Stimulated activated CD4-positive, alpha-beta T cell treated with anti-CD3 and anti-CD28 coated beads, Interleukin-4, amount 100 ng/mL, for 24 hours (primary cell): ENCODE measurements around the gene TBCC.
"Not testable (repeated sequence)": the region's sequence is repeated elsewhere in the genome, so short reads cannot be mapped to it uniquely, and the experiment has no call there.

Experiments
- DNase-seq: peaks from one replicate; pipeline ENCODE4 v3.0.0-alpha.2; 2020

Gene TBCC

DNA sequence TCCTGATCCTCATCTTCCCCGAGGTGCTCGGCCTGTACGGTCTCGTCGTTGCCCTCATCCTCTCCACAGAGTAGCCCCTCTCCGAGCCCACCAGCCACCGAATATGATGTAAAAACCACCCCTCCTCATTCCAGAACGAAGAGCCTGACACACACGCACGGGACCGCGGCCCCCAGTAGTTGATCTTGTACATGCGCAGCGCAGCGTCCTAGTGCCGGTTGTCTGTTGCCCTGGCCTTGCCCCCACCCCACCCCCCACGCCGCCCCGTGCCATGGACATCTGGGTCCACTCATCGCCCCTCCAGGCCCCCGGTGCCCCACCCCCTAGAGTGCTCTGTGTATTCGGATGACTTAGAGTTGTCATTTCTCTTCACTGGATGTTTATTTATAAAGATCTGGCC, 18.3 kb downstream of the TBCC start:
- DNase-seq: no peak

DNA sequence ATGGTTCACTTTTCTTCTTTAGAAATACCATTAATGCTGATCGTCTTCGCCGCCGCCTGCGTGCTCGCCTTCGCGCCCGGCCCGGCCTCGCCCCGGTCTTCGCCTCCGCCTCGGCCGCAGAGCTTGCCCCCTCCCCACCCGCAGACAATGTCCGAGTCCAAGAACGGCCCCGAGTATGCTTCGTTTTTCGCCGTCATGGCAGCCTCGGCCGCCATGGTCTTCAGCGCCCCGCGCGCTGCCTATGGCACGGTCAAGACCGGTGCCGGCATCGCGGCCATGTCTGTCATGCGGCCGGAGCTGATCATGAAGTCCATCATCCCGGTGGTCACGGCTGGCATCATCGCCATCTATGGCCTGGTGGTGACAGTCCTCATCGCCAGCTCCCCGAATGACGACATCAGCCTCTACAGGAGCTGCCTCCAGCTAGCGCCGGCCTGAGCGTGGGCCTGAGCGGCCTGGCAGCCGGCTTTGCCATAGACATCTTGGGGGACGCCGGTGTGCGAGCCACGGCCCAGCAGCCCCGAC, 18.8 kb downstream of the TBCC start:
- DNase-seq: peak; percentile 6

DNA sequence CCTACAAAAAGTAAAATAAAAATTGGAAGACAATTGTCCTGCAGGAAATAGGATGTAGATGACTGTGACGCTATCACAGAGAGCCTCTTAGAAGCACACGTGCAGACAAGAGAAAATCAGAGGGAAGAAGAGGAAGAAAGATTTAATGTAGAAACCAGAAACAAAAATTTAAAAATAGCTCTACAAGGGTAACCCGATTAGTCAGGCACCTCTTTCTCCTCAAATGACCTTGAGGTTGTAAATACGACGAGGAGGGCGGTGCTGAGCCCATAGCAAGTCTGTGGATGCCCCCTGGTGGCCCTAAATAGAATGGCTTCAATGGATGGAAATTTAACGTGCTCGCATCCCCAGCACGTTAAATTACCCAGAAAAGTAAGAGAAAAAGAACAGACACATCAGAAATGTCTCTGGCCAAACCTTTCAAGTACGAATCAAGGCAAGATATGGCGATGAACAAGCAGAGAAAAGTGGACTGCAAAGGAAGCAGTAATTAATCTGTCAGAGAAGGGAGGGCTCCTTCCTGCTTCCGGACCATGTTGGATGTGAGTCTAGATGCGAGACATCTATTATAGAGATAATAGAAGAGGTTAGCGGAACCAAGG, 19.3 kb downstream of the TBCC start:
- DNase-seq: peak; percentile 78

DNA sequence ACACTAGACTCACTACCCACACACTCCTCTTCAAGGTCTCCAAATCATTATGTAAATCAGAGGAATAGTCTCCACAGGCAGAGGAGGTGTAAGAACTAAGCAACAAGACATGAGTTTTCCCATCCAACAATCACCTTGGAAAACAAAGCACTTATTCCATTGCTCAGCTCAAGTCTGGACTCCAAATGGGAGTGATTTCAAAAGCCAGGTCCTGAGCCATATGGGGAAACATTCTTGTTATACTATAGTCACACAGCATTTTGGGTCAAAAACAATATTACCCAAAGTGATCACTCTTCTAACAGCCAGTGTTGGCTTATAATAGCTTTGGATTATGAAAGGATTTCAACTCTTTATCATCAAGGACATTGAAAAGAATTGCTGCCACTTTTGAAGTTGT, 19.9 kb downstream of the TBCC start:
- DNase-seq: no peak

DNA sequence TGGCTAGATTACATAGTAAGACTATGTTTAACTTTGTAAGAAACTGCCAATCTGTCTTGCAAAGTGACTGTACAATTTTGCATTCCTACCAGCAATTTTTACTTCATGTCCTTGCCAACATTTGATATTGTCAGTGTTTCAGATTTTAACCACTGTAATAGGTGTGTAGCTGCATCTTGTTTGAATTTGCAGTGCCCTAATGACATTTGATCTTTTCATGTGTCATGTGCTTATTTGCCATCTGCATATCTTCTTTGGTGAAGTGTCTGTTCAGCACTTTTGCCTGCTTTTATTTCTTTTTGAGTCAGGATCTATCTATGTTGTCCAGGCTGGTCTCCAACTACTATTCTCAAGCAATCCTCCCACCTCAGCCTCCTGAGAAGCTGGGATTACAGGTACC, 21.1 kb downstream of the TBCC start:
- DNase-seq: no peak

DNA sequence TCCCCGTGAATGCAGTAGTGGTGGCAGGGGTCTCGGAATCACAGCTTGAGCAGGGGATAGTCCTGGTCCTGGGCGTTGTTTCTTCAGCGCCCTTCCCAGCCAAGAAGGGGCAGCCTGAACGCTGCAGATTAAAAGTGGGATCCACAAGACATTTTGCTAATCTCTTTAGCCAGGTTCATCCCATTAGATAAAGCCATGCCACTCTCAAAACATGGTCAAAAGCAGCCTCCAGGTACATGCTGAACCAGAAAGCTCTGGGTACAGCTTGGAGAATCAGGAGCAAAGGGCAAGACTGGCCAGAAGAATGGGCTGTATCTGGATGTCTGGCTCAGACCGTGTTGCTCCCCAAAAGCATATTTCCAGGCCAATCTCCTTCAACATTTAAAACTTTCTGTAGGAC, 23.4 kb downstream of the TBCC start, which contains the start of gene PRPH2:
Gene PRPH2 (minus strand): TSS at position 101 of the 400 bp plus-strand sequence. CDS start 263 bp downstream, outside the sequence.
- no peak for DNase-seq

DNA sequence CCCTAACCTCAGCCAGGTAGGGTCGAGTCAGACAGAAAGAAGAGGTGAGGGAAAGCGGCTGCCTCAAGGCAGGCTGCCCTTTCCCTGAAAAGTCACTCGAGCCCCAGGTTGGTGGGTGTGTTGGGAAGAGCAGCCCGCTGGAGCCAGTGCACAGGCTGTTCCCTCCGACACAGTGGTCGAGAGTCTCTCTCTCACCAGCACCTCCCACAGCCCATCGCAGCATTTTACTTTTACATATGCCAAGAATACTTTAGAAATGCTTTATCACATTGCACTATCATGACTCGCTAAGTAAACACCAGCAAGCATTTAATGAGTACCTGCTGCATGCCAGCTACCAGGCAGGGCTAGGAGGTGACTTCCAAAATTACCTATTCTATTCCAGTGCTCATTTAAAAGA, 25.2 kb downstream of the TBCC start:
- DNase-seq: no peak

DNA sequence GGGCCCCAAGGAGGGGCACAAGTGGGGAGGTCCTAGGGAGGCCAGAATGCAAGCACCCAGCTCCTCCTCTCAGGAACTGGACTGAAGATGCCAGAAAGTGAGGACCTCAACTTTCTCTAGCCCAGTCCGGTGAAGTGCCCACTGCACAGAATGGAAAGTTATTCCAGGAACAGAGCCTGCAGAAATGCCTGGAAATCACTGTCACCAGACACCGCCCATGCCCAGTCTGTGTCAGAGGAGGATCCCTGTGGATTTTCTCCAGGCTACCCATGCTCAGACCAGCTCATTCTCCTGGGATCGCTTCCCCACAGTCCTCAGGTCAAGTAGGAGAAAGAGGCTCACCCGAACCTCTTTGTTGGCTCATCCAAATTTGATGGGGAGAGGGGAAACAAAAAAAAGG, 30.0 kb downstream of the TBCC start:
- DNase-seq: no peak

DNA sequence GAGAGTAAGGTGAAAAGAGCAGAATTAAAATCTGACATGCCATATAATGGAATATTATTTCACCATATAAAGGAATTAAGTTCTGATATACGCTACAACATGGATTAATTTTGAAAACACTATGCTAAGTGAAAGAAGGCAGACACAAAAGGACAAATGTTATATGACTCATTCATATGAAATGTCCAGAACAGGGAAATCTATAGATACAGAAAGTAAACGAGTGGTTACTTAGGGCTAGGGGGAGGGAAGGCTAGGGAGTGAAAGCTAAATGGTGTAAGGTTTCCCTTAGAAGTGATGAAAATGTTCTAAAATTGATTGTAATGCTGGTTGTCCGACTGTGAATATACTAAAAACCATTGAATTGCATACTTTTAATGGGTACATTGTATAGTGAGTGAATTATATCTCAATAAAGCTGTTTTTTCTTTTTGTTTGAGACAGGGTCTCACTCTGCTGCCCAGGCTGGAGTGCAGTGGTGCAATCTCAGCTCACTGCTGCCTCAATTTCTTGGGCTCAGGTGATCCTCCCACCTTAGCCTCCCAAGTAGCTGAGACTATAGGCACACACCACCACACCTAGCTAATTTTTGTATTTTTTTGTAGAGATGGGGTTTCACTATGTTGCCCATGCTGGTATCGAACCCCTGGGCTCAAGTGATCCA, 31.7 kb downstream of the TBCC start:
- DNase-seq: no peak

DNA sequence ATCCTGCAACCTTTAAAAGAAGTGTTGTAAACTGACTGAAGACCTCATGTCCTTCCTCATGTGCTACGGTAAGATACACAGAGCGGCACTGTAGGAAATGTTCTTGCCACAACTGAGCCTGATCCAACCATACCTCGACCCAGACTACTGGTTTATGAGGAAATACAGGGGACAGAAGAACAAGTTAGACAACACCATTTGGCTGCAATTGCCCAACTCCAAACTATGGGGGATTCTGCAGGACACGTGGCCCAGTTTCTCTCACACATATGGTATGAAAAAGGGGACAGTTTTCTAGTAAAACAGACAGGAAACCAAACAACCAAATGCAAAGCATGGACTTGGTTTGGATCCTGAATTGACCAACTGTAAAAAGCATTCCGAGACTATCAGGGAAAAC, 34.0 kb downstream of the TBCC start:
- DNase-seq: no peak

DNA sequence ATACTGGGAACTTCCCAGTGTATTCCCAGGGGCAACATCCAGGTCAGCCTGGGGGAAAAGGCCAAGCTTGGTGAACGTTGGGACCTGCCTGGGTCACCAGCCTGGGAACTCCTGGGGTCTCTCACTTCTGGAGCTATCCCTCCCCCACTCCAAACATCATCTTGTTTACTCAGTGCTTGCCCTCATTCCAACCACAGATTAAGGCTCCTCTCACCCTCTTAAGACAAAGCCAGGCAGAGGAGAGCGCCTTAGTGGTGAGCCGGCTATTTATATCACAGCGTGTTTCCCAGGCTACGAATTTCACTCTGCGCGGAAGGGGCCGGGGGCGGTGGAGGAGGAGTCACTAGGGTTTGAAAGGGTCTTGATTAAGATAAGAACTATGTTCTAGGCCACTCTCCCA, 35.6 kb downstream of the TBCC start:
- no peak for DNase-seq

DNA sequence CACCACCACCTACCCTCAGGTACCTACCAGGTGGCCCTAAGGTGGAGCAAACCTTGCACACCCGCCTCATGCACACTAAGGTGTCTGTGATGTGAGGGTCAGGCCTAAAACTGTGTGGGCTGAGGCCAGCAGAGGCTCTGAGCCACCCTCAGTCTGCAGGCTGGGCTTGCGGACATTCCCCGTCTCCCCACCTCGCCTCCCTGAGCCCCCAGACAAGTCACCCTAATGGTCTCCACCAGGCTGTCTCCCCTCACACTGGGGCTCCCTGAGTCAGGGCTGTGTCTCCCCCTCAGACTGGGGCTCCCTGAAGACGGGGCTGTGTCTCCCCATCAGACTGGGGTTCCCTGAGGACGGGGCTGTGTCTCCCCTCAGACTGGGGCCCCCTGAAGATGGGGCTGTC, 36.0 kb downstream of the TBCC start:
- no peak for DNase-seq

DNA sequence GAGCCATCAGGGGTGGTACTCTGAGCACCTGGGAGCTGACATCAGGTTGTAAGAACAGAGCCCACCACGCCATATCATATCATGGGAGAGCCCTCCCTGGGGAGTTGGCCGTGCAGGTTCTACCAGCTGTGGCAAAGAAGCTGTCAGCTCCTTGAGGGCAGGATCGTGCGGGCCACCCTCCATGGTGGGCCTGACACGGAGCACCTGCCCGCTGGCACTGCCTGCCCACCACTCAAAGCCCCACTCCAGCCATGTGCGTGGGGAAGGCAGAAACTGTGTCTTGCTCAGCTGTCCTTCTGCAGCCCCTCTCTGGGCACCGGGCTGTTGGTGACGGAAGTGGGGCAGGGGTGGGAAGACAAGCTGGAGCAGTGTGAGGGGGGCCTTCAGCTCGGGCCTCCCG, 37.8 kb downstream of the TBCC start:
- no peak for DNase-seq

DNA sequence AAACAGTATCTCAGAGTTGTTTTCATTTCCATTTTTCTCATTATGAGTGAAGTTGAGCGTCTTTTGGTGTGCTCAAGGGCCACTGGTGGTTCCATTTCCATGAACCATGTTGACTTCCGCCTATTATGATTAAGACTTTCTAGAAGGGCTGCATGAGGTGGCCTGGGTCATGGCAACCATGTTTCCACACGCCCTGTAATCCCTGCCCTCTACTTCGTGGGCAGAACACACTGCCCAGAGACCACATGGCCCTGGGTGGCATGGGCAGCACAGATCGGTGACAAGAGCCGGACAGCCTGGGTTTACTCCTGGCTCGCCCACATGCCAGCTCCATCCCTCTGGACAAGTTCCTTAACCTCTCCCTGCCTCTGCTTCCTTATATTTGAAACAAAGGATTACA, 38.3 kb downstream of the TBCC start:
- no peak for DNase-seq

DNA sequence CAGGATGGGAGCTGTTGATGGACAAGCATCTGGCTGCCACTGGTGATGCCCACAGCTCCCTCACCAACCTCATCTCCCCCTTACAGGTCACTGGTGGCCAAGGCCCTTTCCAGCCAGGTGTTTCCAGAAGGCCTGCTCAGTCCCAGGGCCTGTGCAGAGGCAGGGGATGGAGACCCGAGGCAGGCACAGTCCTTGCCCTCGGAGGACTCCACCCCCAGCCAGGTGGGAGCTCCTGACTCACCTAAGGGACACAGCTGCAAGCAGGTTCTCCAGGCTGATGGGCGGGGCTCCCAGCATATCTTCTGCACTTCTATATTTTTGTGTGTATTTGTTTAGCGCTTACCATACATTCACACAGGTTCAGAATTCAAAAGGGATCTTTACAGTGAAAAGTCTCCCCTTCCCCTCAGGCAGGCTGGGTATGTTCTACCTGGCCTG, 40.9 kb downstream of the TBCC start:
- no peak for DNase-seq

DNA sequence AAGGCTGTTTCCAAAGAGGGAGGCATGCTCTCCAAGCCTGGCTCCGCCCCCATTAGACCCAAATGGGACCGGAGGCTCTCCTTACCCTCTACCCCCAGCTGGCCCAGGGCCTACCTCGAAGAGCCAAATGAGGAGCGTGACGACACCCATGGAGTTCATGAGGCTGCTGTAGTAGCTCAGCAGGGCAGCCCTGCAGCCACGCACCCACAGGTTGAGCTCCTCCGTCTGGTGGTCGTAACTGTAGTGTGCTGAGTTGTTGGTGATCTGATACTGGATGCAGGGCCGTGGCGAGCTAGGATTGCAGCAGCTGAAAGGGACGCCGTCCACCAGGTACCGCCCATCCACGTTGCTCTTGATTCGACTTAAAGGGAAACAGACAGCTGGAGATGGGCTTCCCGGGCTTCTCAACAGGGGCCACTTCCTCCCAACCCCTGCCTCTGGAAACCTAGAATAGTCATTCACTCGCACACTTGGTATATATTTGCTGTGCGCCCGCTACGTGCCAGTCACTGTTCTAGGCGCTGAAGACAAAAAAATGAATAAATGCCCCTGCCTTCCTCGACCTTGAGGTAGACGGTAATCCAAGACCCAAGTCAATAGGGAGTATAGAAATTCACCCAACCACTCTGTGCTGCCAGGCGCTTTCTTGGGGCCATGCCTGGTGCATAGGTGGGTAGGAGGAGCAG, 41.5 kb downstream of the TBCC start:
- no peak for DNase-seq

DNA sequence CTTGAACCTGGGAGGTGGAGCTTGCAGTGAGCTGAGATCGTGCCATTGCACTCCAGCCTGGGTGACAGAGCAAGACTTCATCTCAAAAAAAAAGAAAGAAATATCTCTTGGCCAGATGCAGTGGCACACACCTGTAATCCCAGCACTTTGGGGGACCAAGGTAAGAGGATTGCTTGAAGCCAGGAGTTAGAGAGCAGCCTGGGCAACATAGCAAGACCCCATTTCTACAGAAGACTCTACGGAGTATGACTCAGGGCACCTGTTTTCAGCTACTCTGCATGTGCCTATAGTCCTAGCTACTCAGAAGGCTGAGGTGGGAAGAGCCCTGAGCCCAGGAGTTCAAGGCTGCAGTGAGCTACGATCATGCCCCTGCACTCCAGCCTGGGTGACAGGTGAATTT, 43.1 kb downstream of the TBCC start:
- DNase-seq: not testable (repeated sequence)

DNA sequence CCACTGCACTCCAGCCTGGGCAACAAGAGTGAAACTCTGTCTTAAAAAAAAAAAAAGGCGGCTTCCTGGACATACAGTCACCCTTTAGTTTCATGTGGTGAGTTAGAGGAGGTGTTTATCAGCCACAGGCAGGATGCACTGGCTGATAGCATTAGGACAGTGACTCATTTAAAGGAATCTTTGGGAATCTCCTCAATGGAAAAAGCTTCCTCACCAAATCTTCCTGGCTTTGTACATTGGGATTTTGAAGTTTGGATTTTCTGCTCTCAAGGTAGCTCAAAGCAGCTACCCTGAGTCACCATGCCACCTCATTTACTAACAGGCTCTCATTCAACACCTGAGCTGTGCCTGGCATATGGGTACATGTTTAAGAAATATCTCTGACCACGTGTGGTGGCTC, 43.7 kb downstream of the TBCC start:
- no peak for DNase-seq

DNA sequence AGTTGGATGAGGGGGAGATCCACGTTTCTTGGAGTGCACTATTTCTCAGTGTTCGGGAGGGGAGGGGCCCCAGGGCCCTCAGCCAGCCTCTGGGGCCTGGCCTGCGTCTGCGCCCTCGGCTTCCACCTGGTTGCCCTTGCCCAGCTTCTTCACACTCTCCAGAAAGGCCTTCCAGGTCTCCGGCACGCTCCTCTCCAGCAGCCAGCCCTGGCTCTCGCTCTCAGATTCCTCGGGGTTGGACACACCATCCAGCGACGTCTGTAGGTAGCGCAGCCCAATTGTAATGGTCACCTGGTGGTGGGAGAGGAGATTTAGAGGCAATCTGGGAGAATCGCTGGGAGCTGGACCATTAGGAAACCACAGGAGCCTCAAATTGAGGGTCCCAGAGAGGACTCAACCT, 47.7 kb downstream of the TBCC start:
- no peak for DNase-seq

DNA sequence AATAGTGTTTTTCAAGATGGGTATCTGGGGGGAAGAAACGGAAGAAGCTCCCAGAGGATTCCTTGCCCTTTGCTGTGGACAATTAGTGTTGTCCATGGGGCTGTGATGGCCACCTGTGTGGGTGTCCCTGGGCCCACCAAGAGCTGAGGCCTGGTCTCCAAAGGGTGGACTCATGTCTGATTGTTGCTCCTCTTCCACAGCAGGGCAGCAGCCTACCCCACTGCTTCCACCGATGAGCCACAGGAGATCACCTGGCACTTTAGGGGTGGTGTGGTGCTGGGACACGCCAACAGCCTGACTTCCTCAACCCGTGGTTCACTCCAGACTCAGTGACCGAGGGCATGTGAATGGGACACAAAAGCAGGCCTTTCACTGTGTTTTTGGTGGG, 48.6 kb downstream of the TBCC start:
- no peak for DNase-seq

DNA sequence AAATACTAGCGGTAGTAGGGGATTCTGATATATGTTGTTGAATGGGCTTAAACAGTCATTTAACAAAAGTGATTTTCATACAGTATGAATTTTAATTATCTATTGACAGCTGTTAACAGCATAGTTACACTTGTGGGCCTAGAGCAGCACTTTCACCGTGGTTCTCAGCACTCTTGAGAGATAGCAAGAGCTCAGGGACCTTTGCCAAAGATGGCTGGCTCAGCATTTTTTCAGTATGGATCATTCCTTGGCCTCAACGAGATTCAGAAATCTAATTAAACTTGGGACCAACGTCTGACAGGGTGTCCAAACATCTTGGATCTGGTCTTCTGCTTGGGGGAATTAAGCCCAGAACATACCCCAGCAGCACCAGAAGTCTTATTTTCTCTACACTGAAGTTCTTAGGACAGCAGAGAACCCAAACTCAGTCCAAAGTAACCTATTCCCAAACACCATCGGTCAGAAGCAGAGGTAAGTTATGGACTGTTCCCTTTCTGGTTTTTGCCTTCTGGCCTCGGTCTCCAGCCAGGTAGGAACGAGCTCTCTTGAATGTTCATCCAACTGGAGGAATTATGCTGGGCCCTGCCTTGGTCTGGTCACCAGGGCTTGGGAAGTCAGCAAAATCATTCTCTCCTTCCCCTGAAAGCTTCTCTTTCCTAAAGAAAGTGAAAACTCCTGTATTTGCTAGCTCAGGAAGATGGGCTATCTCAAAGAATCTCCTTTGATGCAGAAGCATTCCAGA, 49.2 kb downstream of the TBCC start:
- no peak for DNase-seq

DNA sequence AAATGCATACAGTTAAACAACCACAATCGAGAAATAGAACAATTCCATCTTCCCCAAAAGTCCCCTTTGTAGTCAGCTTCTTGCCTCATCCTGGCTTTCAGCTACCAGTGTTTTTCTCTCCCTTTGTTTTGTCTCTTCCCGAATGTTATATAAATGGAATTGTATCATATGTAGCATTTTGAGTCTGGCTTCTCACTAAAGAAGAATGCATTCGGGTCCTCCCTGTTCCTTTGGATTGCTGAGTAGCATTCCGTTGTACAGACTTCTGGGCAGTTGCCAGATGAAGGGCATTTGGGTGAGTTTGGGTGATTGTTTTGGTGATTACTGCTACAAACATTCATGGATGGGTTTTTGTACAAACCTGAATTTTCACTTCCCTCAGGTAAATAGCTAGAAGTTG, 51.3 kb downstream of the TBCC start:
- DNase-seq: no peak
